DMS53 treated with DMSO at 0.1 percent for 48 hours (cell line): ENCODE data around the gene MRPL21.
A peak's percentile ranks its signal among the peaks of the same experiment; 100 is the strongest.

ENCODE experiments used
- DNase-seq: peaks from one replicate; lab custom pipeline; 2025; ENCODE audit not compliant: unreplicated experiment; lab: John Stamatoyannopoulos, UW

MRPL21 gene

DNA sequence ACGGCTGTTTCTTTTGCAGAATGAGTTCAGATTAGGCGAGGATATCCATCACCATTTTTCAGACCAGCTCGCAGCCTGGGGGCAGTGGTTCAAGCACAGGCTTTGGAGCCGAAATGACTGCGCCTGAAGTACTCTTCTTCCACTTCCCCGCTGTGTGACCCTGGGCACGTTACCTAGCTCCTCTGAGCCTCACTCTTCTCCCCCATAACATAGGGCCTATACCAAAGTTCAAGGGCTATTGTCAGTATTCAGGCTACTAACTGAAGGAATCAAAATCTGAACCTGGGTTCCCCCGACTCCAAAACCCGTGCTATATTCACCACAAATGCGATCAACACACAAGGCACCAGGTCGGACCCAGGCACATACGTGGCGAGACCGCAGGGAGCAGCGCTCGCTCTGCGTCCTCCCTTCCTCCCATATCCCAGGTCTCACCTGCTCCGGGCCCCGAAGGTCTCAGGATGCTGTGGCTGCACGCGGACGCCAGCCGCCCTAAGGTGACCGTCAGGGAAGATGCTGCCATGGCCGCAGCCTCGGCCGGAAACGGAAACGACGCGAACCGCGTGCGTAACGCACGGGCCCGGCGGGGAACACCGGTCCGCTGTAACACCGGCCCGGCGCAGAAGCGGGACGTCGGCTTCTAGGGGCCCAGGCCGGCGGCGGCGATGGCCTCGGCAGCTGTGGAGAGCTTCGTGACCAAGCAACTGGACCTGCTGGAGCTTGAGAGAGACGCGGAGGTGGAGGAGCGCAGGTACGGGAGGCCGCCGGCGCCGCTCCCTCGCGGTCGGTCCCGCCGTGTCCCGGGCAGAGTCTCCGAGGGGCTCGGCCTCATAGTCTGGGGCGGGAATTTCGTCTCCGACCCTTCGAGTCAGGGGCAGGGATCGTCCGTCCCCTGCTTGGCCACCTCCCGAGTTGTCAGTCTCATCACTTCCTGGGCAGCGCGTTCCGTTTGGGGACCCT is at the start of gene MRPL21, which contains the start of gene IGHMBP2:
TSS of gene MRPL21 (minus strand) at position 545 of the 960 bp plus-strand sequence. CDS start at position 523, 22 bp downstream.
TSS of gene IGHMBP2 (plus strand) at position 604 of the 960 bp plus-strand sequence. CDS start at position 666, 62 bp downstream.
- DNase-seq: peak; percentile 72

DNA sequence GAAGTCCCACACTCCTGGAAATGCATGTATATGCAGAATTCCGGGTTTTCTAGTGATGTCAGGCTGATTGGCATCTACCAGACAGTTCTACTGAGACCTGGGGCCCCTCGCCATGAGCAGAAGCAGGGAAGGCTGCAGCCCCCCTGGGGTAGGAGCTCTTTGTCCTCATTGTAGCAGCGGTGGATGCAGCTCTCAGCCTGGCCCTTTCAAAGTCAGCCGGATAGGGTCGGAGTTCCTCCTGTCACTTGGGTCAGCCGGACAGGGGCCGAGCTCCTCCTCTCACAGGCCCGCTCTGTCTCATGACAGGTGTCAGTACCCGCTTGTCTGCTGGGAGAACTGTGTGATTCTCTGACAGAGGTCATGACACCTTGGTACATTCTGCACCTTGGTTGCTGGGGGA is 47.1 kb upstream of the MRPL21 start:
- no peak for DNase-seq

DNA sequence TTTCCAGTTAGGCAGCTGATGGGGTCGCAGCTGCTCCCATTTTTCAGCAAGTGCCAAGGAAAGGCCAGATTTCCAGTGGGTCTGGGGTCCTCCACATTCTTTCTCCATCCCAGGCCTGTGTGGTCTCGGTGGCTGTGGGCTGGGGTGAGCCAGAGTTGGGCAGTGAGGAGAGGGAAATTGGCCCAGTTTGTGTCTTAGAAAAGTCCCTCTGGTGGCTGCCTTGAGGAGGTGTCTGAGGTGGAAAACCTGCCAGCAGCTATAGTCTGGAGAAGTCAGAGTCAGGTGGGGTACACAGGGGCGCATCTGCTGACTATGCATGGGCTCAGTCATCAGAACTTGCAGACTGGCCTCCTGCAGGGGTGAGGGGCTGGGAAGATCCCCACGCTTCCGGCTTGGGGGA is 46.6 kb upstream of the MRPL21 start:
- no peak for DNase-seq

GRCh38 chr11:68948935-68949334 is 45.3 kb upstream of the MRPL21 start:
- no peak for DNase-seq

DNA sequence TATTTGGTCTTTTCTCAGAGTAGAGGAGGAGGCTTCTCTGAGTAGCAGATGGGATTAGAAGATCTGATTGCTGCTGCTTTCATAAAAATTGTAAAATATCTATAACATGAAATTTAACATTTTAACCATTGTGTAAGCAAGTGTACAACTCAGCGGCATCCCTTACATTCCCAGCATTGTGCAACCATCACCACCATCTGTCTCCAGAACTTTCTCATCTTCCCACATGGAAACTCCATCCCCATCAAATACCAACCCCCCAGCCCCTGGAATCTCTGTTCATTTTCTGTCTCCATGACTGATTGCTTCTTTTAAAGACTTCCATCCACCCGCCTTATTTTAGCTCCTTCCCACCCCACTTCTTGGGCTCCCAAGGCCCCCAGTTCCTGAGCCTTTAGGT is 44.9 kb upstream of the MRPL21 start:
- DNase-seq: no peak

- DNase-seq: no peak
Measured at GRCh38 chr11:68947151-68947550, 43.5 kb upstream of the MRPL21 start.

DNA sequence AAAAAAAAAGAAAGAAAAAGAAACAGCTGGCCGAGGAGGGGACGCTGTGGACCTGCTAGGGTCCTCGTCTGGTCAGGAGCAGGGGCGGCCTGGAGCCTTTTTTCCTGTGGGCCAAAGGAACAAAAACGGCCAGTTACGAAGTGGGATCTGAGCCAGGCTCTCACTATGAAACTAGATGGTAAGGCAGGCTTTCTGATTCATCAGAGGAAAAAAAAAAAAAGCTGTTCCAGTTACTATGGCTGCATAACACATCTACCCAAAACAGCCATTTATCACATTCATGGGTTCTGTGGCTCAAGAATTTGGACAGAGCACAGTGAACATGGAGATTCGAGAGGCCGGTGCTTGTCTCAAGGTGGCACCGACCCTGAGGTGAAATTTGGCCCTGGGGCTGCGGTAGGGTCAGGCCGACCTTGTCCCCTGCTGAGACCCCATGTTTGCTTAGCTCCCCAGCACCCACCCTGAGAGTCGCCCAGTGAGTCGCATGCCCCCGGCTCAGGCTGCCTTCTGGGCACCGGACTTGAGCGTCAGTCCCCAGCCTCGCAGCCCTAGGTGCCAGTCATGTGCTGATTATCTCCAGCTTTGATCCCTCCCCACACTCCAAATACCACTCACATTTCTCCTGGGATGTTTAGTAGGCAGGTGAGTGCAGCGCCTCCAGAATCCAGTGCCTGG is 42.9 kb upstream of the MRPL21 start:
- DNase-seq: no peak

DNA sequence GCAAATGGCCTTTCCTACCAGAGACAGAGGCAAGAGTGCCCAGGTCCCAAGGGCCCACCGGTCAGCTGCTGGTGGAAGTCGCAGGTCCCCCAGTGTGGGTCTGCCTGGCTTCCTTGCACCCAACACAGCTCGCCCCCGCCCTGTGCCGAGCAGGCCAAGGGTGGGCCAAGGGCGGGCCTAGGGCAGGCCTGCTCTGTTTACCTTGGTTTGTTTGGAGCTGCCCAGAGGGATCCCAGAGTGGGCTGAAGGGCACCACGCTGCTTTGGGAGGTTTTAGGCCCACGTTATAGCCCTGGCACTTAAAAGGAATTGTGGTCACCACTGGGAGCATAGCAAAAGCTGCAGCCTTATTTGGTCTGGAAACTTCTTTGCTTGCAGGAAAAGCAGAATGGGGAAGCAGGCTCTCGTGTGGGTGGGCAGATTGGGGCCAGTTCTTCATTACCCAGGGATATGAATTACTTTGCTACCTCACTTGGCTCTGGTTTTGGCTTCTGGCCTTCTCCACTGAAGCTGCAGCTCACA is 39.2 kb upstream of the MRPL21 start:
- no peak for DNase-seq

GRCh38 chr11:68942095-68942620 is 38.5 kb upstream of the MRPL21 start:
- DNase-seq: no peak

DNA sequence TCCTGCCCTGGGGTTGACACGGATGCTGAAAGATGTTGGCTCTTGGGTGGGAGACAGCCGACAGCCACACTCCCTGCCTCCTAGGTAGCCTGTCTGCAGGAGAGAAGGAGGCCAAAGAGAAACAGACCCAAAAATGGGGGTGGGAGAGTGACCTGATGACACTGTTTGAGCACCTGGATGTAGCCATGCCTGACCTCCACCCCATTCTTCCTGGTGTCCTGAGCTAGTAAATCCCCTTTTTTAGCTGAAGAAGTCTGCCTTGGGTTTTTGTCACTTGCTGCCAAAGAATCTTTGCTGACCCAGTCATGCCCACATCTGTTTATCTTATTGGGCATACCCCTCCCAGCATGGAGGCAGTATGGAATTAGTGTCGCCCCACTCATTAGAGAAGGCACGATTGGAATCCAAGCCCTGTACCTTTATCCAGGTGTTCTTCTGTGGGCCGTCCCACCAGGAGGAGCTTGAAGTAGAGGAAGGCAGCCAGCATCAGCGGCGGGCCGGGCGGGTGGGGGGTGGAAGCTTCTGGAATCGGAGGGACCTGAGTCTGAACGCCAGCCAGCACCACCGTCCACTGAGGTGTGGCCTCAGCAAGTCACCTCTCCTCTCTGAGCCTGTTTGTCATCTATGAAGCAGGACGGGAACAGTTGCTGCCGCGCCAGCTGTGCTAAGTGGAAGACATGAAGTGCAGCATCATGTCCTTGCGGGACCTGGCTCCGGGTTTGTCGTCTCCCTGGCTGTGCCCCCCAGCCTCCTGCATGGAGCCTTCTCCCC is 37.9 kb upstream of the MRPL21 start:
- no peak for DNase-seq

DNA sequence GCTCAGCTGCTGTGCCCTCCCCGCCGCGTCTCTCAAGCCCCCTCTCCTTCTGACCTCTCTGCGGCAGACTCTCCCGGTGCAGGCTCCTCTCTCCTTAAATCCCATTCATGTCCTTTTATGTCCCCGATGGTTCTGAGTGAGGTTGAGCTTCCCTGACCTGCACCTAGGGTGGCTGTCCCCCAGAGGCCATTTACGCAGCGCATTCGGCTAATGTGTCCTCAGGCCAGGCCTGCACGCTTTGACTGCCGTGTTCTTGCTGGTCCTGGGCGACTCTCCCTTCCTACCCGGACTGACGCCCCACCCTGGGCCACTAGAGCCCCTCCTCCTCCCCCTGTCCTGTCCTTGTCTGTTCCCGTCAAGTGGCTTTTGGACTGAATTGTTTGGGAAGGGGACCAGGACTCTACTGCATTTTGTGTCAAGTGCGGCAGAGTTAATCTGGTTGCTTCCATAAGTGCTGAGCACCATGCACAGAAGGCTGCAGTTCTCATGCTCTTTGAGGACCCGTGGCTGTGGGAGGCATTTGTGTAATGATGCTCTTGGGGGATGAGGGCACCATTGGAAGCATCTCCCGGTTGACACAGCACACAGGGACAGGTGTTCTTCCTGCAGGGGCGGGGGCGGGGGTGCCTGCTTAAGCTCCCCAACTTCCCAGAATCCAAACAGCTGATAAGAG is 37.2 kb upstream of the MRPL21 start:
- DNase-seq: no peak

DNA sequence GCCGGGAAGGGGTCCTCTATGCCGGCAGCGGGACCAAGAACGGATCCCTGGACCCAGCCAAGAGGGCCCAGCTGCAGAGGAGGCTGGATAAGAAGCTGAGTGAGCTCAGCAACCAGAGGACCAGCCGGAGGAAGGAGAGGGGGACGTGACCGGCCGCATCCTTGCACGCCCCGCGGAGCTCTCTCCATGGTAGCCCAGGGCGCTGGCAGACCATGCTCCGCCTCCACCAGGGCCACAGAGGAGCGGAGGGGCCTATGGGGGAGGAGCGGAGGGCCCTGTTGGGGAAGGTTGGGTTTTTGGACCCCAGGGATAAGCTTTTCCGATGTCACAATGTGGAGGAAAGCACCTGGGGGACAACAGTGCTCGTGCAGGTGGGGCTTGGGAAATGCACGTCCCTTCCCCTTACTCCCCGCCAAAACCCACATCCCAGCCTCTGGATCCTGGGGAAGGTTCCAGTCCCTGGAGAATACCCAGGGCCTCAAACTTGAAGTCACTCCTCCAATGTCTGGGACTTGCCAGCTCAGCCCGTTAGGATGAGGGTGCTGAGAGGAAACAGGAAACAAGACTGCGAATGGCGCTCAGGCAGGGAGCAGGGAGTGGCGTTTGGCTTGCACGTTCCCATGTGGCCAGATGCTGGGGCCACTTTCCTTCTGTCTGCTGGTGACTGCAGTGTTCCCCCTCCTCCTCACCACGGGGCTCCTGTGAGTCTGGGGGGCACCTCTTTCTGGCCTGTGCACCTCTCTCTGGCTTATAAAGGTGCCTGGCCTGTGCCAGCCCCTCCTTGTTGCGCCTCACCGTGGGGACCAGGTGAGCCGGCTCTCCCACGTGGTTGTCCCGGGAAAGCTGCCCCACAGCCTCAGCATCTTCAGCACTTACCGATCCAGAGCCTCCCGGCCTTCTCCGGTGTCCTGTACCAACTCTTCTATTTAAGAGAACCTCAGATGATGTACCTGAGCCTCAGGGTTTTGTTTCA is 36.2 kb upstream of the MRPL21 start:
- no peak for DNase-seq

GRCh38 chr11:68938816-68939582 is 35.4 kb upstream of the MRPL21 start:
- DNase-seq: no peak

DNA sequence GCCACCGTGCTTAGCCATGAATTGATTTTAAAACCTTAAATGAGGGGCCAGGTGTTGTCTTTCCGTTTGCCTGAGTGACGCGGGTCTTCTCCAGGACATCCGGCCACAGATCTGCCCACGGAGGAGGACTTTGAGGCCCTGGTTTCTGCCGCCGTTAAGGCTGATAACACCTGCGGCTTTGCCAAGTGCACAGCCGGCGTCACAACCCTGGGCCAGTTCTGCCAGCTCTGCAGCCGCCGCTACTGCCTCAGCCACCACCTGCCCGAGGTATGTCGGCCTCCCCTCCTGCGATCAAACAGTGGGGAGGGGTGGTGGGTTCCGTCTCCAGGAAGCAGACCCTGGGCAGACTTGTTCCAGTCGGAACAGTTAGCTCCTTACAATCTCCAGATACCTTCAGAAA is 34.5 kb upstream of the MRPL21 start:
- no peak for DNase-seq

DNA sequence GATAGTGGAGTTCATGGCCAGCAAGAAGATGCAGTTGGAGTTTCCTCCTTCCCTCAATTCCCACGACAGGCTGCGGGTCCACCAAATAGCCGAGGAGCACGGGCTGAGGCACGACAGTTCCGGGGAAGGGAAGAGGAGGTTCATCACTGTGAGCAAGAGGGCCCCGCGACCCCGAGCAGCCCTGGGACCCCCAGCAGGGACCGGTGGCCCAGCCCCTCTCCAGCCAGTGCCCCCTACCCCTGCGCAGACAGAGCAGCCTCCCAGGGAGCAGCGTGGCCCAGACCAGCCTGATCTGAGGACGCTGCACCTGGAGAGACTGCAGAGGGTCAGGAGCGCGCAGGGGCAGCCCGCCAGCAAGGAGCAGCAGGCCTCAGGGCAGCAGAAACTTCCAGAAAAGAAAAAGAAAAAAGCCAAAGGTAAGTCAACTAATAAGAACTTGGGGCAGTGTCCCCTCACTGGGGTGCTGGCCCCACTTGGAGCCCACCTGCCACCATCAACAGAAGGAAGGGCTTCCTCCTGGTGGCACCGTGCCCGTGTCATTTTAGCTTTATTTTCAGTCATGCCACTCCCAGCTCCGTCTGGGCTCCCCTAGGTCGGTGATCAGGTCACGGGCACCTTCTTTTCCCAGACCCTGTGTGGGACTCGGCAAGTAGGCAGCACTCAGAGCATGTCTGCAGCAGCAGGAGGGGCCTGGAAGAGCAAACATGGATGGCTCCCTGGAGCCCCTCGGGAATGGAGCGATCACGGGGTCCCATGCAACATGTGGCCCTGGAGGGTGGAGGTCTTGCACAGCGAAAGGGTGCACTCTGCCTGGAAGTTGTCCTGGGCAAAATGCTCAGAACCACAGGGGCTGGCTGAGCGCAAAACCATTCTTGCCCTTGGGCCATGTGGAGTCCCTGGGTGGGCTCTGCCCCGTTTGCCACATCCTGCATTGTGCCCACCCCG is 33.3 kb upstream of the MRPL21 start:
- no peak for DNase-seq

DNA sequence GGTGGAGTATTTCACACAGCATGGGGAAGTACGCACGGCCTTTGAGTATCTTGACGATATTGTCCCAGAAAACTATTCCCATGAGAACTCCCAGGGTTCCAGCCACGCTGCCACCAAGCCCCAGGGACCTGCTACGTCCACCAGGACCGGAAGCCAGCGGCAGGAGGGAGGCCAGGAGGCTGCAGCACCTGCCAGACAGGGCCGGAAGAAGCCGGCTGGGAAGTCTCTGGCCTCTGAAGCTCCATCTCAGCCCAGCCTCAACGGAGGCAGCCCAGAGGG is 32.7 kb upstream of the MRPL21 start:
- DNase-seq: no peak

- no peak for DNase-seq
Measured at GRCh38 chr11:68935516-68936357, 32.1 kb upstream of the MRPL21 start.
